Neuronal stem cell (in vitro differentiated cells): Measurements from ENCODE around the gene AFF3.

ENCODE experiments used
- DNase-seq: peaks from one replicate; pipeline ENCODE4 v3.0.0-alpha.2; 2013; ENCODE audit warnings: low spot score
- H2AFZ ChIP-seq: one replicate; pipeline ENCODE4 v1.6.1; 2013; ENCODE audit warnings: mild to moderate bottlenecking, low read length, inconsistent platforms
- H2AK5ac ChIP-seq: 2 replicates; pipeline ENCODE4 v1.6.1; 2013; ENCODE audit warnings: low read depth, mild to moderate bottlenecking, inconsistent platforms, low read length, moderate library complexity, mixed read lengths
- H2BK120ac ChIP-seq: 2 replicates; pipeline ENCODE4 v1.6.1; 2013; ENCODE audit warnings: low read depth, mild to moderate bottlenecking, inconsistent platforms, low read length, moderate library complexity, mixed read lengths
- H2BK12ac ChIP-seq: one replicate; pipeline ENCODE4 v1.6.1; 2013; ENCODE audit warnings: low read length, inconsistent platforms
- H2BK15ac ChIP-seq: 2 replicates; pipeline ENCODE4 v1.6.1; 2013; ENCODE audit warnings: mild to moderate bottlenecking, low read length, inconsistent platforms, mixed read lengths
- H2BK5ac ChIP-seq: one replicate; pipeline ENCODE4 v1.6.1; 2013; ENCODE audit warnings: inconsistent platforms, mild to moderate bottlenecking, low read length, moderate library complexity
- H3K14ac ChIP-seq: one replicate; pipeline ENCODE4 v1.6.1; 2013; ENCODE audit warnings: low read length, inconsistent platforms
- H3K18ac ChIP-seq: 2 replicates; pipeline ENCODE4 v1.6.1; 2013; ENCODE audit warnings: low read length, inconsistent platforms
- H3K23ac ChIP-seq: 2 replicates; pipeline ENCODE4 v1.6.1; 2013; ENCODE audit warnings: low read depth, mild to moderate bottlenecking, mixed read lengths, low read length, inconsistent platforms; ENCODE audit not compliant: poor library complexity
- H3K27ac ChIP-seq: replicated peaks from 3 replicates; pipeline ENCODE4 v1.5.1; 2013; ENCODE audit warnings: low read length, inconsistent platforms
- H3K27me3 ChIP-seq, 3 experiments: 2 replicates each; pipeline ENCODE4 v1.6.1; 2013; ENCODE audit warnings: low read length in 3 of 3, mild to moderate bottlenecking in 2 of 3, inconsistent platforms in 1 of 3, low read depth in 1 of 3, mixed read lengths in 1 of 3, moderate library complexity in 1 of 3; ENCODE audit not compliant: control insufficient read depth in 3 of 3, insufficient read depth in 3 of 3
- H3K36me3 ChIP-seq, 2 donors: replicated peaks in 1 of 2; 2 replicates each; pipeline ENCODE4 v1.6.1; 2013; ENCODE audit warnings: low read length in 2 of 2; ENCODE audit not compliant: control insufficient read depth in 2 of 2, insufficient read depth in 2 of 2
- H3K4ac ChIP-seq: 2 replicates; pipeline ENCODE4 v1.6.1; 2013; ENCODE audit warnings: inconsistent platforms, mild to moderate bottlenecking, low read length, moderate library complexity
- H3K4me1 ChIP-seq, 2 donors: 1 replicate in 1 of 2; 2 replicates in 1 of 2; pipeline ENCODE4 v1.6.1; 2013; ENCODE audit warnings: low read length in 2 of 2, low read depth in 1 of 2; ENCODE audit not compliant: control insufficient read depth in 2 of 2, insufficient read depth in 1 of 2
- H3K4me2 ChIP-seq: one replicate; pipeline ENCODE4 v1.6.1; 2013; ENCODE audit warnings: mild to moderate bottlenecking, low read length, inconsistent platforms; ENCODE audit not compliant: insufficient read depth, poor library complexity, severe bottlenecking
- H3K4me3 ChIP-seq, 2 donors: 2 replicates each; pipeline ENCODE4 v1.5.1; 2013; ENCODE audit warnings: low read length in 2 of 2, mild to moderate bottlenecking in 2 of 2, inconsistent platforms in 1 of 2, moderate library complexity in 1 of 2
- H3K79me1 ChIP-seq: one replicate; pipeline ENCODE4 v1.6.1; 2013; ENCODE audit warnings: low read depth, mild to moderate bottlenecking, inconsistent platforms, low read length, moderate library complexity
- H3K9ac ChIP-seq: one replicate; pipeline ENCODE4 v1.6.1; 2013; ENCODE audit warnings: mild to moderate bottlenecking, low read depth, low read length, inconsistent platforms; ENCODE audit not compliant: poor library complexity
- H3K9me3 ChIP-seq, 2 donors: replicated peaks in 1 of 2; 2 replicates each; pipeline versions ENCODE3 to v1.6.1; 2013; ENCODE audit warnings: low read length in 2 of 2, mild to moderate bottlenecking in 2 of 2, inconsistent platforms in 1 of 2, low read depth in 1 of 2, mixed read lengths in 1 of 2, moderate library complexity in 1 of 2; ENCODE audit not compliant: control insufficient read depth in 2 of 2, insufficient read depth in 1 of 2
- H4K8ac ChIP-seq: one replicate; pipeline ENCODE4 v1.6.1; 2013; ENCODE audit warnings: low read depth, mild to moderate bottlenecking, inconsistent platforms, low read length, moderate library complexity
- H4K91ac ChIP-seq: one replicate; pipeline ENCODE4 v1.6.1; 2013; ENCODE audit warnings: low read length, low read depth, mild to moderate bottlenecking, inconsistent platforms; ENCODE audit not compliant: poor library complexity
- WGBS, 2 donors: extraction: QIAGEN DNeasy Blood & Tissue Kit; methylation state at CpG; one replicate each; pipeline ENCODE4 v1.1.7; 2013; ENCODE audit warnings: missing lambda C conversion rate in 2 of 2, mixed read lengths in 1 of 2; ENCODE audit not compliant: insufficient read length in 2 of 2, insufficient replicate concordance in 1 of 2; ENCODE audit errors: extremely low coverage in 2 of 2; 5-methylcytosine and 5-hydroxymethylcytosine counted together

The AFF3 gene

DNA sequence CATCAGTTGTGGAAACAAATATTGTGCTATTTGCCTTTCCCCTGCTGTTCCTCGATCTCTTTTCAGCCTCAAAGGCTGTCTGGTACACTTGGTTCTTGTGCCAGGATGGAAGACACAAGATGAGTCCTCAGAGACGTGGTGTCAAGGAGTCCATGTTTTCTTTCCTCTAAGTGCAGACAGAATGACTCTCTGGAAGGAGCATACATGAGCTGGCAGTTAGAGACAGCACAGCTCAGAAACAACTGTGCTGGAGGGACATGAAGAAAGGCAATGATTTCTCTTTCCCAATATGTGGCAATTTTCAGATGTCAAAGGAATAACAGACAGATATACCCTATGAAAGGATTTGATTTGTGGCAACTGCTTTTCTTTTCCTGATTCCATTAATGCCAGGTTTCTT, 162.2 kb downstream of the AFF3 start:
- Histone ChIP-seq H2BK15ac (no peak overlapping the region), H3K36me3 (no peaks in the 10 kb centered on the region), H3K4me1 (peaks cover 5% of the 10 kb centered on the region in 2 donors), H2AFZ (no peak overlapping the region), H3K4ac (no peak overlapping the region), H2AK5ac (no peak overlapping the region), H2BK5ac (no peak overlapping the region), H3K4me3 (no peak overlapping the region), H3K27ac (no peak overlapping the region), H2BK12ac (no peak overlapping the region), H4K91ac (no peak overlapping the region), H3K23ac (no peak overlapping the region), H3K27me3 (no peaks in the 10 kb centered on the region), H4K8ac (no peak overlapping the region), H3K18ac (no peak overlapping the region), H3K9me3 (peaks cover 0 to 12% of the 10 kb centered on the region in 2 donors), H3K4me2 (no peak overlapping the region), H3K79me1 (no peaks in the 10 kb centered on the region), H3K9ac (no peak overlapping the region), H2BK120ac (no peak overlapping the region), H3K14ac (no peak overlapping the region)
- no peak for DNase-seq
- no CpG with 5 or more reads among the region's 2 CpGs for WGBS, 2 donors

DNA sequence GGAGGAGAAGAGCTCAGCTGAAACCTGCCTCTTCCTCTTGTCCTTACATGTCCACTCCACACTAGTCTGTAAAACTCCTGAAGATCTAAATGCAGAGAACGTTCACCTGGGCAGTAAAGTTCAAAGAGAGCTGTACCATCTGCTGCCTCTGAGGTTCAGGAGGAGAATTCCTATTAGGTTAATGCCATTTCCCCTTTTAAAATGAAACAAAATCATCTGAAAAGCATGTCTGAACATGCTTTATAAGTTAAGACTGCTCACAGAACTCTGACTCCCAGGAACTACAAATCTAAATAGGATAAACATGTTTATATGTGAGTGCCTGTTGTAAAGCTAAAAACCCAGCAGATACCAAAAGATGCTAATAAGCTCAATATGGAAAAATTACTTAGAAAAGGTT, 164.4 kb downstream of the AFF3 start:
- Histone ChIP-seq H3K14ac (no peak overlapping the region), H3K79me1 (no peaks in the 10 kb centered on the region), H3K9ac (no peak overlapping the region), H4K8ac (no peak overlapping the region), H2BK5ac (no peak overlapping the region), H2BK15ac (no peak overlapping the region), H3K9me3 (peaks cover 0 to 12% of the 10 kb centered on the region in 2 donors), H2BK12ac (no peak overlapping the region), H3K18ac (no peak overlapping the region), H3K4me2 (no peak overlapping the region), H3K27me3 (no peaks in the 10 kb centered on the region), H3K4me3 (no peak overlapping the region), H3K4ac (no peak overlapping the region), H2AK5ac (no peak overlapping the region), H4K91ac (no peak overlapping the region), H2BK120ac (no peak overlapping the region), H3K4me1 (peaks cover 0 to 11% of the 10 kb centered on the region in 2 donors), H3K27ac (no peak overlapping the region), H3K23ac (no peak overlapping the region), H2AFZ (no peak overlapping the region), H3K36me3 (no peaks in the 10 kb centered on the region)
- DNase-seq: no peak
- no CpG with 5 or more reads among the region's 1 CpG for WGBS, 2 donors

DNA sequence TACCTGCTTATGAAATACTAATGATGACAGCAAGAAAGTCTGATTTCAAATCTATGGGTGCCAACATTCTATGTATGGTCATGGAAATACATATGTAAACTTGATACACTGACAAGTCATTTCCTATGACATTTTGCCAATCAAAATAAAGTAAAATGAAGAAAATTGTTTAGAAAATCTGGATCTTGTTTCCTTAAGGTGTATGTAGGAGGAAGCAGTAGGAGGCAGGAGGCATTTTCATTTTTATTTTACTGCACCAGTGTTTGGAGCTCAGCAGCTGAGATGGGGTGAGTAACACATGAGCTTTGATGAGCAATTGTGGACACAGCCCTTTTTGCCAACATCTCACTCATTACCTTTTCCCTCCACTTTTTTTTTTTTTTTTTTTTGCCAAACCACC, 167.0 kb downstream of the AFF3 start:
- Histone ChIP-seq H3K4me1 (peaks cover 0 to 12% of the 10 kb centered on the region in 2 donors), H2BK5ac (no peak overlapping the region), H3K79me1 (no peaks in the 10 kb centered on the region), H3K9ac (no peak overlapping the region), H4K91ac (no peak overlapping the region), H3K4me2 (no peak overlapping the region), H3K14ac (no peak overlapping the region), H3K4ac (no peak overlapping the region), H2AFZ (no peak overlapping the region), H2BK120ac (no peak overlapping the region), H2BK12ac (no peak overlapping the region), H3K27ac (no peak overlapping the region), H3K9me3 (no peaks in the 10 kb centered on the region), H3K4me3 (no peak overlapping the region), H4K8ac (no peak overlapping the region), H2AK5ac (no peak overlapping the region), H3K23ac (no peak overlapping the region), H3K18ac (no peak overlapping the region), H2BK15ac (no peak overlapping the region), H3K27me3 (peaks cover 0 to 5% (median 0%) of the 10 kb centered on the region in 3 experiments), H3K36me3 (no peaks in the 10 kb centered on the region)
- DNase-seq: no peak

DNA sequence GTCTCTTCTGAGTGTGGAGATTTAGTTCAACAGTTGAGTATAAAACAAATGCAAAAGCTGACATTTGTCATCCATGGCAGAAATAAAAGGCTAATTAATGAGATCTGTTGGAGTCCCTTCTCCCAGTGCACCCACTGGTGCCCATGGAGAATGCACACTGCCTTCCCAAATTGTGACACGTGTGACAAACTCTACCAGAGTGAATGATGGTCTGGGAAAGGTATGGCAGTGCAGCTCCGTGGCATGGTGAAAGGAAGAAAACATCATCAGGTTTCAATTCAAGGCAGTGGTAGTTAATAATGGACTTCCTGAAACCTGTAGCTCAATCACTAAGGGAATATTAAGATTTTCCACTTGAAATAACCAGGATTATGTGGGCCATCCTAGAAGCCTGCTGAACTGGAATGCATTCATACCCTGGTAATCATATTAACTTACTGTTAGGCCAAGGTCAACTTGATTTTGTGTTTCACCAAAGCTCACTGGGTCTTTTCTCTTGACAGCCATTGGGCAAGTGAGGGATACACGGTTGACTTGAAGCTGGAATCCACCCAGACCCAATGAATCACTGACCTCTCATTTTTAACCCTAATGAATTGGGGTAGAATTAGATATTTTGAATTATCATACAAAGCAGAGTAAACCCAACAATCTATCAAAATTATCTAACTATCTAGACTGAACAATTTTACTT, 167.6 kb downstream of the AFF3 start:
- H2BK5ac ChIP-seq: no peak overlapping the region

More for the DNA sequence above, 167.6 kb downstream of the AFF3 start:
- H3K4me2 ChIP-seq: no peak overlapping the region
- no peak overlapping the region for H3K14ac ChIP-seq
- no peak overlapping the region for H3K27ac ChIP-seq
- H3K9me3 ChIP-seq: no peaks in the 10 kb centered on the region
- DNase-seq: no peak
- no CpG with 5 or more reads among the region's 3 CpGs for WGBS, 2 donors
- H2AFZ ChIP-seq: no peak overlapping the region
- H3K23ac ChIP-seq: no peak overlapping the region
- no peak overlapping the region for H4K8ac ChIP-seq
- H3K18ac ChIP-seq: no peak overlapping the region
- no peak overlapping the region for H2AK5ac ChIP-seq
- H3K4me1 ChIP-seq: peaks cover 0 to 12% of the 10 kb centered on the region in 2 donors
- no peak overlapping the region for H2BK12ac ChIP-seq
- H3K36me3 ChIP-seq: no peaks in the 10 kb centered on the region
- H2BK15ac ChIP-seq: no peak overlapping the region
- H4K91ac ChIP-seq: no peak overlapping the region
- H3K79me1 ChIP-seq: no peaks in the 10 kb centered on the region
- H3K9ac ChIP-seq: no peak overlapping the region
- no peak overlapping the region for H3K4me3 ChIP-seq
- H2BK120ac ChIP-seq: no peak overlapping the region
- no peak overlapping the region for H3K4ac ChIP-seq
- peaks cover 0 to 5% (median 0%) of the 10 kb centered on the region in 3 experiments for H3K27me3 ChIP-seq
